GM10248 (cell line): Measurements from ENCODE around the gene STKLD1.

ENCODE experiments used
- CTCF ChIA-PET: fragments of 300-600 bp; sonication (Branson Sonifier 250); formaldehyde crosslinking; extraction: SDS; loops from one replicate; lab custom pipeline; 2021; ENCODE audit warnings: antibody characterized with exemption; lab: Yijun Ruan, JAX
- POLR2A ChIA-PET: fragments of 350-650 bp; sonication (Branson Sonifier 250); formaldehyde crosslinking; extraction: SDS; loops from one replicate; lab custom pipeline; 2020; ENCODE audit warnings: antibody characterized with exemption; lab: Yijun Ruan, JAX
- DNase-seq: peaks from one replicate; pipeline ENCODE4 v3.0.0; 2012; ENCODE audit errors: extremely low spot score
- CTCF ChIP-seq: IDR thresholded peaks from 2 replicates; pipeline ENCODE4 v1.5.1; 2012; ENCODE audit warnings: mild to moderate bottlenecking, low read depth; ENCODE audit errors: extremely low read depth, missing control alignments, control extremely low read depth

Gene STKLD1

GRCh38 chr9:133347985-133348717 lies 28.0 kb upstream of the STKLD1 start, which contains the start of the genes MED22 and RPL7A:
TSS of gene MED22 (minus strand) at chr9:133348131. CDS start at chr9:133346662, 1,469 bp downstream.
TSS of gene RPL7A (plus strand) at chr9:133348218. CDS start at chr9:133348244, 26 bp downstream.
- DNase-seq, result peak; percentile 94
- CTCF ChIA-PET, result no interaction called here
- TF ChIP-seq CTCF, result no peak
- POLR2A ChIA-PET, result interaction anchor here (0.7 to 2.2 kb wide), 11 partner anchors 8 to 678 kb away, joined by 3 to 14 read pairs (median 4); partner anchors contain the start of genes GTF3C4, GTF3C5, STKLD1 and SURF1

GRCh38 chr9:133348718-133349573 lies 27.2 kb upstream of the STKLD1 start:
- TF ChIP-seq CTCF, result no peak
- ChIA-PET CTCF (interaction anchor here (2.4 kb wide), 1 partner anchor 23 kb away, joined by 10 read pairs; no protein-coding TSS in a partner anchor), POLR2A (interaction anchor here (1.0 to 2.2 kb wide), 6 partner anchors 8 to 28 kb away, joined by 3 to 14 read pairs (median 8); partner anchors contain the start of genes SURF1 and SURF2)
- DNase-seq, result no peak

GRCh38 chr9:133349965-133350616 lies 26.1 kb upstream of the STKLD1 start:
- ChIA-PET POLR2A (interaction anchor here (1.3 to 1.7 kb wide), 3 partner anchors 22 to 27 kb away, joined by 3 to 7 read pairs (median 3); no protein-coding TSS in a partner anchor), CTCF (interaction anchor here (1.0 to 2.4 kb wide), 8 partner anchors 8 to 135 kb away, joined by 3 to 10 read pairs (median 4); no protein-coding TSS in a partner anchor)
- no peak for DNase-seq
- TF ChIP-seq CTCF, result no peak

- DNase-seq, result no peak
- ChIA-PET POLR2A (interaction anchor here (0.5 to 1.7 kb wide), 3 partner anchors 10 to 22 kb away, joined by 6 to 7 read pairs (median 7); no protein-coding TSS in a partner anchor), CTCF (interaction anchor here (0.9 to 2.4 kb wide), 7 partner anchors 8 to 22 kb away, joined by 3 to 10 read pairs (median 4); no protein-coding TSS in a partner anchor)
- TF ChIP-seq CTCF, result no peak
Measured at GRCh38 chr9:133351526-133351907, 24.6 kb upstream of the STKLD1 start.

GRCh38 chr9:133351908-133352634 lies 24.1 kb upstream of the STKLD1 start:
- CTCF ChIA-PET, result interaction anchor here (0.9 to 2.0 kb wide), 4 partner anchors 10 to 21 kb away, joined by 3 to 8 read pairs (median 4); no protein-coding TSS in a partner anchor
- peak; percentile 57 for TF ChIP-seq CTCF
- peak; percentile 43 for DNase-seq
- POLR2A ChIA-PET, result interaction anchor here (1.0 to 1.3 kb wide), 2 partner anchors 9 to 12 kb away, joined by 4 to 6 read pairs; no protein-coding TSS in a partner anchor
